Measurements from ENCODE around the gene FGF5.

Gene FGF5

GRCh38 chr4:80331693-80332092, 65.2 kb downstream of the FGF5 start:
- H3K4me3 ChIP-seq (ENCODE audit: low read length), result no peak overlapping the region
- no peak for TF ChIP-seq CTCF (IDR thresholded peaks at IDR 0.05; ENCODE audit: insufficient read depth, low read depth, low read length, missing control alignments)
- no peak for DNase-seq (ENCODE audit: low read depth)

DNA sequence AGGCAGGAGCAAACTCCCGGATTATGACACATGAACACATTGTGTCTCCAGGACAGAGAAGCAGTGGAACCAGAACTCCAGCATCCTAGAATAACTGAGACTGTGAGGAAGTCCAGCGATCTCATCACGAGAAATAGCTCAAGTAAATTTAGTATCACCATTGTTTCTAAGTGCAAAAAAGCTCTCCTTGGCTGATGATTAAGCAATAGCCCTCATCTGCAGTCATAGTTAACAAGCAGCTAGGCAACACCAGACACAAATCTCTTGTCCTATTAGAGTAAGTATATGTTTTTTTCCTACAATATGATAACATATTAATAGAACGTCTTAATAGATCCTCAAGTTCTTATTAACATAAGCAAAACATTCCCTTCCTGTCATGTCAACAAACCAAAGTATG, 66.7 kb downstream of the FGF5 start:
- DNase-seq (ENCODE audit: low read depth), result peak; percentile 34
- H3K4me3 ChIP-seq (ENCODE audit: low read length), result no peak overlapping the region
- TF ChIP-seq CTCF (IDR thresholded peaks at IDR 0.05; ENCODE audit: insufficient read depth, low read depth, low read length, missing control alignments), result no peak

- DNase-seq (ENCODE audit: low read depth), result no peak
- no peak for TF ChIP-seq CTCF (IDR thresholded peaks at IDR 0.05; ENCODE audit: insufficient read depth, low read depth, low read length, missing control alignments)
- H3K4me3 ChIP-seq (ENCODE audit: low read length), result no peak overlapping the region
Observed at GRCh38 chr4:80334568-80334967, 68.1 kb downstream of the FGF5 start.

- DNase-seq (ENCODE audit: low read depth), result no peak
- no peak for TF ChIP-seq CTCF (IDR thresholded peaks at IDR 0.05; ENCODE audit: insufficient read depth, low read depth, low read length, missing control alignments)
- H3K4me3 ChIP-seq (ENCODE audit: low read length), result peak overlapping the region; percentile 70
Observed at GRCh38 chr4:80335226-80335553, 68.7 kb downstream of the FGF5 start.

DNA sequence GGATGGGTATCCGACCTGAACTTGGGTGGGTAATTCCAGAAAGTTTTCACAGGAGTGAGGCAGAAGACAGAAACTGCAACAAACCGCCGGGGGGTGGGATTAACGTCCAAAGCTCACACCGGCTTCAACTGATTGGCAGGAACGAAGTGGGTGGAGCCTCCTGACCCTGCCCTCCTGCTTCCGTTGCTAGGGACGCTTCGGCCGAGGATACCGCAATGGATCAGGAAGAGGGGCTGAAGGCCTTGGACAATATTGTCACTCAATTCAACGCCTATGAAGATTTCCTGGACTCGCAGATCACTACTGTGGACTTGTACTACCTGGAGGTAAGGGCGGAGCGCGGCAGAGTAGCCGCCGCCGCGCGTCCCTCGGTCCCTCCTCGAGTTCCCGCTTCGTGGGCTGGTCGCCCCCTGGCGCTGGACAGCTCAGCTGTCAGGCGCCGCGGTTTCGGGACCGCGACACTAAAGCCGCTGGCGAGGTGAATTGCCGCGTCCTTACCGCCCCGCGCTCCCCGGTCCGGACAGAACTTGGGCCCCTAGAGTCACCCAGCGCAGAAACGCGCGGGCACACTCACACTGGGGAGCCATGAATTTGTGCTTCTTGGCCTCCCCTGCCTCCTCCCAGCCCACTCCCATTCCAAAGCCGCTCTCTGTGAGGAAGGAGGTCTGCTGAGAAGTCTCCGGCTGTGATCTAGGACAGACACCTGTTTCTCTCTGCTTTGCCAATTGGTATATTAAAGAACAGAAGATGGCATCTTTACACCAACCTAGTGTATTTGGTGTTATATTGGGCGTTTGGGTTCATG, 69.3 kb downstream of the FGF5 start, which contains the start of gene CFAP299:
Gene CFAP299 (plus strand): TSS at position 177 of the 805 bp plus-strand sequence.
- peak within 1 kb of the TSS; percentile 70 for H3K4me3 ChIP-seq (ENCODE audit: low read length)
- peak; percentile 20 for TF ChIP-seq CTCF (IDR thresholded peaks at IDR 0.05; ENCODE audit: insufficient read depth, low read depth, low read length, missing control alignments)
- peak; percentile 92 for DNase-seq (ENCODE audit: low read depth)

GRCh38 chr4:80336582-80336981, 70.1 kb downstream of the FGF5 start:
- TF ChIP-seq CTCF (IDR thresholded peaks at IDR 0.05; ENCODE audit: insufficient read depth, low read depth, low read length, missing control alignments), result peak; percentile 54
- peak; percentile 71 for DNase-seq (ENCODE audit: low read depth)
- H3K4me3 ChIP-seq (ENCODE audit: low read length), result no peak overlapping the region

DNA sequence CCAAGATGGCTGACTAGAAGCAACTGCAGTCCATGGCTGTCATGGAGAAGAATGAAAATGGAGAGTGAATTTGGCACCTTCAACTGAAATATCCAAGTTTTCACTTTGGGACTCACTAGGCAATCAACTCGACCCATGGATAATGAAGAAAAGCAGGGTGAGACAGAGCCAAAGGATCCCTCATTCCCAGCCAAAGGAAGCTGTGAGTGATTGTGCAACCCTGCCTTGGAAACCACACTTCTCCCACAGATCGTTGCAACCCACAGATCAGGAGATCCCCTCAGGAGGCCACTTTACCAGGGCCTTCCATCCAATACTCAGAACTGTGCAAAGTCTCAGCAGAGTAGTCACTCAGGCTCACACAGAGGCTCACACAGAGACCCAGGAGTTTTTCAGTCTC, 73.6 kb downstream of the FGF5 start:
- TF ChIP-seq CTCF (IDR thresholded peaks at IDR 0.05; ENCODE audit: insufficient read depth, low read depth, low read length, missing control alignments), result no peak
- DNase-seq (ENCODE audit: low read depth), result no peak
- H3K4me3 ChIP-seq (ENCODE audit: low read length), result no peak overlapping the region
